HG03378 (cell line): ENCODE data around the gene MSX1.
"Not testable (repeated sequence)": the region's sequence is repeated elsewhere in the genome, so short reads cannot be mapped to it uniquely, and the experiment has no call there.

Experiments used
- ATAC-seq: cut with Tn5 transposase; IDR thresholded peaks from one replicate; pipeline ENCODE4 v1.9.1; 2021; ENCODE audit warnings: mild to moderate bottlenecking, moderate library complexity; ENCODE audit not compliant: unreplicated experiment

Gene MSX1

GRCh38 chr4:4859325-4859798 lies at the start of gene MSX1:
Gene MSX1 (plus strand): TSS chr4:4859665. CDS start chr4:4859900, 235 bp downstream.
- ATAC-seq: peak; percentile 63

DNA sequence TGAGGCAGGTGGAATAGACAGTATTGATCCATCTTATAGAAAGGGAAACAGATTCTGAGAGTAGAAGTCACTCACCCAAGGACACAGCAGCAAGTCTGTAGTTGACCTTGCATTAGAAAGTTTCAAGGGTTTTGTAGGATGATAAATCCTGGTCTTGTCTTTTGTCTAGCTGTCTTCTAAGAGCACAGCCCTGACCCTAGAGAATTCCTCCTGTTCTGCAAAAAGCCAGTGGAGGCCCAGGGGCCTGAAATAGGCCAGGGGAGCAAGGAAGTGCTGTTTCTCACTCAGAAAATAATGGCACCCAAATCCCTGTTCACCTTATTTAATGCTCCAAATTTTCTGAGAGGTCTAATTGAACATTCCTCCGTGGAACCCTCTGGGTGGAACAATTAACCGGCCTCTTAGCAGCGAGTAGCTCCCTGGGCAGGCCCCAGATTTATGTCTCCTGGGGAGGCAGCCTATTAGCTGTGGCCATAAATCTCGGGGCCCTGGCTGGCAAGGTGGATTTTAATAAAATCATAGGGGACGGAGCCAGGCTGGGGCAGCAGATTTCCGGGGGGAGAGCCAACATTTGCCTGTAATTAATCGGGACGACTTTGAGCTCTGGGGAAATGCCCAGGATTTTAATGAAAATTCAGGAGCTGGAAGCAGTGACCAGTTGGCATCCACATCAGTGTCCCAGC lies 49.2 kb upstream of the MSX1 start:
- ATAC-seq: no peak

- ATAC-seq: no peak
Observed at GRCh38 chr4:4810778-4811177, 48.7 kb upstream of the MSX1 start.

DNA sequence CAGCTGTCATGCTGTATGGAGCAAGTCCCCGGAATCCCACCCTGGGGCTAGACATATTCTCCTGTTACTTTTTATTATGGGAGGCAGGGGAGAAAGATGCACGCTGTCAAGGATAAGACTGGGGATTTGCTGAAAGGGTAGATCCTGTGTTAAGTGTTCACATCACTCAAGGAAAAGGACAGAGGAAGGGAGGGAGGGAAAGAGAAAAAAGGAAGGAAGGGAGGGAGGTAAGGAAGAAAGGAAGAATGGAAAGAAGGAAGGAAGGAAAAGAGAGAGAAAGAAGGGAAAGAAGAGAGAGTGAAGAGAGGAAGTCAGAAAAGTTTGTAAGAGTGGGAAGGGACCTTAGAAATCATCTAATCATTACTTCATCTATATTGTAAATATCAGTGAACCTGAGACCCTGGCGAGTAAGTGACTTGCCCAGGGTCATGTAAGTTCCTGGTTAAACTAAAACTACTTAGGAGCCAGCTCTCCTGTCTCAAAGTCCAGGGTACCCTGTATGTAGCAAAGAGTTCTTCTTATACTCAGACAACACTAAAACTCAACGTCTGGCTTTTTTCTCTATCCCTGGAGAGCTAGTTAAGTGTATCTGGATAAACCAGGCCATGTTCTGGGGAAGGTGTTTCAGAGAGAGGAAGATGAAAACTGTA lies 47.2 kb upstream of the MSX1 start:
- no peak for ATAC-seq

DNA sequence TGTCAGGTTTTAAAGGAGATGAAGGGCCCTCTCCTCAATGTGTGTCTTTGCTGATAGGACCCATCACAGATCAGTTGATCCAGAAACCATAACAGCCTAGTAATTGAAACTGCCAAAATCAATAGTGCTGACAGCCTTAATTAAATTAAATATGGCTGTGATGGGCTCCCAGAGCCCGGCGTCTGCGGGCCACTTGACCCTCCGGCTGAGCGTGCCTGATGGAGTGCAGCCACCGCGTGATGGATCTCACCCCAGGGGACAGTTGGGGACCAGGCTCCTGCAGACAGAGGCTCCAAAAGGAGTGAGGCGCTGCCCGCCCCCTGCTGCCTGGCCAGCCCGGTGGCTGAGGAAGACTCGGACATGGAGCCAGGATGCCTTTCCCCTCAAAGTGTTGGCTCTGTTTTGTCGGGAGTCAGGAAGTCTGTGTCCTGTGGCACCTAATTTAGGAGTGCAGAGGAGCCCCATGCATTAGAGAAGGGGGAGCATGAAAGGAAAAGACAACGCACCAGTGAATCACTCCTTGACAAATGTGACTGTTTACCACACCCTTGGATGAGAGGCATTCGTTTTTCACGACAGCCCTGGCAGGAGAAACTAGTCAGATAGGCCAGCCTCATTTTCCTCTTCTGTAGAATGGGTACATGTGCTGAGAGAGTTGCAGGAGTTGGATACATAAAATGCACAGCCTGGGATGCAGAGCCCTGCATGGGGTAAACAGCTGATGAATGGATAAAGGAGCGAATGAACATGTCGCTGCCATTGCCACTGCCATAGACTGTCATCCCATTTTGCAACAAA lies 40.9 kb upstream of the MSX1 start:
- no peak for ATAC-seq

DNA sequence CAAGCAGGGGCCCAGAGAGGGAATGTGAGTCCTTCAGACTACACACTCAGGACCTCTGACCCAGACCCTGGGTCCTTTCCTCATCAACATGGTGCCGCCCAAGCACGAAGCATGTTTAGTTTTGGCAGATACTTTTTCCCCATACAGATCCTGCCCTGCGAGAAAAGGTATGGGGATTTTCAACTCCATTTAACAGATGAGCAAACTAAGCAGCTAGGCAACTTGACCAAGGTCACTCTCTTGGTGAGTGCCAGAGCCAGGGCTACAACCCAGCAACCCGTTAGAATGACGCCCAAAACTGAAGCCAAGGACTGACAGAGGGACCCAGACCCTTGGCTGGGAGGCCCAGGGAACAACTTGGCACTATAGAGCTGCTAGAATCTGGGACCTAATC lies 40.3 kb upstream of the MSX1 start:
- ATAC-seq: no peak

DNA sequence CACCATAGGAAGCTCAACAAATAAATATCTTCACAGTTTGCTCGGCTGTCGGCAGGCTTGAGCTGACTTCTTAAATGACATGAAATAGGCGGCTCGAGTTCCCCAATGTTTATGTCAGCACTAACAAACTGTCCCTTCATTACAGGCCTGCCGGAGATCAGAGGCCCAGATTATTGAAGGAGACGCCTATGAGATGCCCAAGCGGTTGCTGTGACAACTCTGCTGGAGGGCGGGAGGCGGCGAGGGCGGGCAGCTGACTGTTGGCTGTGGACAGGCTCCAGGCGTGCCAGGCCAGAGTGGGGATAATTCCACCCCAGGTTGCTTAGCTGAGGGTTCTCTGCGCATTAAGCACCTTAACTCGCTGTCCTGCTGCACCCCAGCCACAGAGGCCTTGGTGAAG lies 39.2 kb upstream of the MSX1 start:
- ATAC-seq: no peak

GRCh38 chr4:4820739-4821138 lies 38.7 kb upstream of the MSX1 start:
- ATAC-seq: no peak

DNA sequence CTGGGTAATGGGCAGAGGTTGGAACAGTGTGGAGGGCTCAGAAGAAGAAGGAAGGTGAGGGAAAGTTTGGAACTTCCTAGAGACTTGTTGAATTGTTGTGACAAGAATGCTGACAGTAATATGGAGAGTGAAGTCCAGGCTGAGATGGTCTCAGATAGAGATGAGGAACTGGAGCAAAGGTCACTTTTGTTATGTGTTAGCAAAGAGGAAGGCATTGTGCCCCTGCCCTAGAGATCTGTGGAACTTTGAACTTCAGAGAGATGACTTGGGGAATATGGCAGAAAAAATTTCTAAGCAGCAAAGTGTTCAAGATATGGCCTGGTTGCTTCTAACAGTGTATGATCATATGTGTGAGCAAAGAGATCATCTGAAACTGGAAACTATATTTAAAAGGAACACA lies 37.9 kb upstream of the MSX1 start:
- no peak for ATAC-seq

DNA sequence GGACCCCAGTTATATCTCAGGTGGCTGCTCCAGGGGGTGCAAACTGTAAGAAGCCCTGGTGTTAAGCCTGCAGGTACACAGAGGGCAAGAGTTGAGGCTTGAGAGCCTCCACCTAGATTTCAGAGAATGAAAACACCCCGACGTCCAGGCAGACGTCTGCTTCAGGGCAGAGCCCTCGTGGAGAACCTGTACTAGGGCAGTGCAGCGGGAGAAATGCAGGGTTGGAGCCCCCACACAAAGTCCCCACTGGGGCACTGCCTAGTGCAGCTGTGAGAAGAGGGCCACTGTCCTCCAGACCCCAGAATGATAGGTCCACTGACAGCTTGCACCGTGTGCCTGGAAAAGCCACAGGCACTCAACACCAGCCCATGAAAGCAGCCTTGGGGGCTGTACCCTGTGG lies 37.2 kb upstream of the MSX1 start:
- not testable (repeated sequence) for ATAC-seq

- no peak for ATAC-seq
Observed at GRCh38 chr4:4823621-4824162, 35.8 kb upstream of the MSX1 start.

DNA sequence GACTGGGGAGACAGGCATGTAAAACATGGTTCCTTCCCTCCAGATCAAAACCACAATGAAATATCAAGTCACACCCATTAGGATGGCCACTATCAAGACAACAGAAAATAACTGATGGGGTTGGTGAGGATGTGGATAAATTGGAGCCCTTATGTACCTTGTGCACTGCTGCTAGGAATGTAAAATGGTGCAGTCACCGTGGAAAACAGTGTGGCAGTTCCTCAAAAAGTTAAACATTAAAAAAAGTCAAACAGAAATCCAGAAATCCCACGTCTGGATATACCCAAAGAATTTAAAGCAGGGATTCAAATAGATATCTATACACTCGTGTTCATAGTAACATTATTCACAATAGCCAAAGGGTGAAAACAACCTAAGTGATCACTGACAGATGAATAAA lies 35.2 kb upstream of the MSX1 start:
- ATAC-seq: no peak

GRCh38 chr4:4825431-4825830 lies 34.0 kb upstream of the MSX1 start:
- ATAC-seq: no peak

DNA sequence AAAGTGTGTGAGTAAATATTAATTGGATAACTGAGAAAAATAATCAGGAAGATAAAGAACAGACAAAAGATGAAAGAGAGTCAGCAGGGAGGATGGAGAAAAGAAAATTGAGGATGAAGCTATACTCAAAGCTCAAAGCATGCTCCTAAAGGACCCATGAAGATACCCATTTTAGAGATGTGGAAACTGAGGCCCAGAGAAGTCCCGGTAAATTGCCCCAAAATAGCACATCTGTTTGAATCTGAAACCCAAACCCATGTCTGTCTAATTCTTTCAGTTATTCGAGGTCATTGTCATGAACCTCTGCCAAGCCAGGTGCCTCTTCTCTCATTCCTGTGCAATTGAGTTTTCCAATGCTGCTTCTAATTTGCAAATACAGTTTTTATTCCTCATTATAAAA lies 29.6 kb upstream of the MSX1 start:
- ATAC-seq: no peak

GRCh38 chr4:4831266-4831665 lies 28.2 kb upstream of the MSX1 start:
- ATAC-seq: no peak

GRCh38 chr4:4831825-4832224 lies 27.6 kb upstream of the MSX1 start:
- ATAC-seq: no peak

DNA sequence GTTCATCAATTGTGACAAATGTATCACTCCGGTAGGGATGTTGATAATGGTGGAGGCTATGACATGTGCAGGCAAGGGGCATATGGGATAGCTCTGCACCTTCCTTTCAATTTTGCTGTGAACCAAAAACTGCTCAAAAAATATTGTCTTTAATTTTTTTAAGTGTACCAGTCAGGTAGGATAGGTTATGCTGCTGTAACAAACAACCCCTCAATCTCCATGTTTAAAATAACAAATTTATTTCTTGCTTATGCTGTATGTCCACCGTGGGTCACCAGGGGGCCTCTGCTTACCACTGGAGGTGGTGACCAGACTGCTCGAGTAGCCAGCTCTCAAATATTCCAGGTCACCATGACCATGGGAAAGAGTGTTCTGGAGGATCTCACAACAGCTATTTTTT lies 23.4 kb upstream of the MSX1 start:
- no peak for ATAC-seq

- ATAC-seq: no peak
Observed at GRCh38 chr4:4837316-4837715, 22.1 kb upstream of the MSX1 start.

DNA sequence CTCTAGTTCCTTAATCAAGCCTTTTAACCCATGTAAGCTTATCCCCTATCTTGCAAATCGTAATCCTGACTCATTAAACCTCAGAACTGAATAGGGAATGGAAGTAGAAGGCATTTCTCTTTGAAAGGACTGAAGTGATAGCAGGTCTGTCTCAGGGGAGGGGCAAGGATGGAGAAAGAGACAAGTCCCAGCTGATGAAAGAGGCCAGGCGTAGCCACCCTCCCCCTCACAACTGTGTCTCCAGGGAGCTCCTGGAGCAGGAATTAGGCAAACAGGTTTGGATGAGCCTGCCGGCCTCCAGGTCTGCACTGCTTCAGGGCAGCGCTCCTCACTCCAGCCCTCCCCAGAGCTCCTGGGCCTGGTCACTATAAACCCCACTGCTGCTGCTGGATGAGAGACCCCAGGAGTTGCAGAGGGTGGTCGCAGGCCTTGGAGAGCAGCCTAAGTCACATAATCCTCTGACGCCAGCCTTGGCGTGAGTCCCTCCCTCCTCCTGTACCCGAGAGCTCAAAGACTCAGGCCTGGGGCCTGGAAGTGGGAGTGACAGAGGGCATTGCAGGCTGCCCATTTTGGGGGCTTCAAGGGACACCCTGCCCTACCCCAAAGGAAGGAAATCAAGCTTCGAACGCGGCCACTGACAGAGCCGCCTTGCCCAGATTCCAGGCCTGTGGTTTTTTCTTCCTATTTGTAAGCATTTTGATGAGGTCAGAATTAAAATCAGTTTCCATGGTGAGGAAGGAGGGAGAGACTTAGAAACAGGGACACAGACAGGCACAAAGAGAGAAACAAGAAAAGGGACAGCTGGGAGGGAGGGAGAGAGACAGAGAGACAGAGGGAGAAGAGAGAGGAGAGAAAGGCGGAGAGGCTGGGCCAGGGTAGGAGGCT lies 21.2 kb upstream of the MSX1 start:
- no peak for ATAC-seq

- ATAC-seq: no peak
Observed at GRCh38 chr4:4838936-4839810, 20.3 kb upstream of the MSX1 start.
